GM23338 (cell line): ENCODE measurements around the gene DAPK1.

Experiments used
- CREB1 ChIP-seq: fragments of 250-450 bp; sonication (Bioruptor Pico); IDR thresholded peaks from 2 replicates; pipeline ENCODE4 v1.5.0; 2020; ENCODE audit warnings: low read depth, mild to moderate bottlenecking, moderate library complexity
- CTCF ChIP-seq, 2 experiments: fragments of 200-600 bp in 1 of 2; sonication (generic) in 1 of 2; conservative IDR thresholded peaks; 2 replicates each; pipeline versions ENCODE4 v1.5.1 to v1.6.1; 2016 to 2017; ENCODE audit warnings: antibody characterized with exemption in 2 of 2, low read depth in 2 of 2, mild to moderate bottlenecking in 2 of 2, moderate library complexity in 1 of 2
- EZH2 ChIP-seq: fragments of 200-600 bp; sonication (generic); IDR thresholded peaks from one replicate; pipeline ENCODE4 v1.8.0; 2017; ENCODE audit warnings: antibody characterized with exemption, mild to moderate bottlenecking, low read depth; ENCODE audit not compliant: unreplicated experiment
- EZH2phosphoT487 ChIP-seq: fragments of 200-600 bp; sonication (generic); IDR thresholded peaks from one replicate; pipeline ENCODE4 v1.8.1; 2018; ENCODE audit warnings: antibody characterized with exemption; ENCODE audit not compliant: unreplicated experiment
- JUNB ChIP-seq: IDR thresholded peaks from one replicate; pipeline ENCODE4 v1.6.1; 2016; ENCODE audit warnings: antibody characterized with exemption; ENCODE audit not compliant: unreplicated experiment
- NANOG ChIP-seq: IDR thresholded peaks from 2 replicates; pipeline ENCODE4 v1.6.1; 2016; ENCODE audit warnings: antibody characterized with exemption, borderline replicate concordance
- POLR2AphosphoS5 ChIP-seq: IDR thresholded peaks from 2 replicates; pipeline ENCODE4 v1.6.1; 2016; ENCODE audit warnings: antibody characterized with exemption, low read depth
- REST ChIP-seq: IDR thresholded peaks from one replicate; pipeline ENCODE4 v1.6.1; 2018; ENCODE audit warnings: antibody characterized with exemption; ENCODE audit not compliant: unreplicated experiment
- STAT1 ChIP-seq: IDR thresholded peaks from one replicate; pipeline ENCODE4 v1.6.1; 2016; ENCODE audit warnings: antibody characterized with exemption; ENCODE audit not compliant: unreplicated experiment
- ZNF114 ChIP-seq: fragments of 250-450 bp; sonication (Bioruptor Pico); IDR thresholded peaks from 2 replicates; pipeline ENCODE4 v1.5.0; 2020; ENCODE audit warnings: mild to moderate bottlenecking, moderate library complexity
- TF ChIP-seq, protein P1 (sequence below): IDR thresholded peaks from 2 replicates; pipeline ENCODE4 v1.6.1; 2016; ENCODE audit warnings: antibody characterized with exemption

- TF ChIP-seq CTCF (conservative IDR thresholded peaks at IDR 0.05; ENCODE audit: low read depth in 2 of 2) (no peak), EZH2 (no peak), JUNB (no peak), POLR2AphosphoS5 (no peak), EZH2phosphoT487 (no peak), CREB1 (CRISPR knock-in tag) (no peak), REST (no peak), STAT1 (no peak), NANOG (no peak), ZNF114 (CRISPR knock-in tag) (no peak)
- TF ChIP-seq, protein P1, sequence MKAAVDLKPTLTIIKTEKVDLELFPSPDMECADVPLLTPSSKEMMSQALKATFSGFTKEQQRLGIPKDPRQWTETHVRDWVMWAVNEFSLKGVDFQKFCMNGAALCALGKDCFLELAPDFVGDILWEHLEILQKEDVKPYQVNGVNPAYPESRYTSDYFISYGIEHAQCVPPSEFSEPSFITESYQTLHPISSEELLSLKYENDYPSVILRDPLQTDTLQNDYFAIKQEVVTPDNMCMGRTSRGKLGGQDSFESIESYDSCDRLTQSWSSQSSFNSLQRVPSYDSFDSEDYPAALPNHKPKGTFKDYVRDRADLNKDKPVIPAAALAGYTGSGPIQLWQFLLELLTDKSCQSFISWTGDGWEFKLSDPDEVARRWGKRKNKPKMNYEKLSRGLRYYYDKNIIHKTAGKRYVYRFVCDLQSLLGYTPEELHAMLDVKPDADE: no peak
These were observed 31.9 kb upstream of the DAPK1 start for GRCh38 chr9:87465816-87466215.
